ENCODE data around the gene TENM3. TPM values are rescaled to one million over a fixed set of nuclear protein-coding genes. Genes with fewer than 3 reads are reported as not detected.

Gene TENM3
- total RNA-seq, 2 donors from 2014 or later: 21.4 to 52.3 TPM

- TF ChIP-seq CTCF (IDR thresholded peaks at IDR 0.05) (no peak), POLR2AphosphoS5 (IDR thresholded peaks at IDR 0.05) (no peak)
- Histone ChIP-seq H3K4me1 (replicated peaks) (no peaks in the 10 kb centered on the region), H3K4me3 (no peak overlapping the region), H3K9me3 (no peaks in the 10 kb centered on the region), H3K36me3 (no peaks in the 10 kb centered on the region), H3K27me3 (replicated peaks; ENCODE audit: insufficient read depth) (no peaks in the 10 kb centered on the region), H3K27ac (no peak overlapping the region)
- 91% methylated on average over 6 of the region's 6 CpGs for WGBS
- intact Hi-C loops (cut with DNase I): no loop called here
- DNase-seq (ENCODE audit: low spot score): no peak
Observed at GRCh38 chr4:182227611-182228010, 15.6 kb upstream of the TENM3 start.

- no peaks in the 10 kb centered on the region for H3K36me3 ChIP-seq
- H3K9me3 ChIP-seq: no peaks in the 10 kb centered on the region
- no peak for DNase-seq (ENCODE audit: low spot score)
- no peak overlapping the region for H3K4me3 ChIP-seq
- no peak overlapping the region for H3K27ac ChIP-seq
- H3K4me1 ChIP-seq (replicated peaks): no peaks in the 10 kb centered on the region
- H3K27me3 ChIP-seq (replicated peaks; ENCODE audit: insufficient read depth): no peaks in the 10 kb centered on the region
- WGBS: 49% methylated on average over 7 of the region's 7 CpGs
- intact Hi-C loops (cut with DNase I): no loop called here
- TF ChIP-seq CTCF (IDR thresholded peaks at IDR 0.05): no peak
- TF ChIP-seq POLR2A (IDR thresholded peaks at IDR 0.05): no peak
- no peak for TF ChIP-seq POLR2AphosphoS5 (IDR thresholded peaks at IDR 0.05)
Observed at GRCh38 chr4:182228991-182229577, 14.1 kb upstream of the TENM3 start.

GRCh38 chr4:182230256-182230655, 12.9 kb upstream of the TENM3 start:
- no peak for TF ChIP-seq POLR2AphosphoS5 (IDR thresholded peaks at IDR 0.05)
- TF ChIP-seq POLR2A (IDR thresholded peaks at IDR 0.05): no peak
- TF ChIP-seq CTCF (IDR thresholded peaks at IDR 0.05): no peak
- intact Hi-C loops (cut with DNase I): no loop called here
- no peak for DNase-seq (ENCODE audit: low spot score)
- Histone ChIP-seq H3K4me3 (no peak overlapping the region), H3K4me1 (replicated peaks) (no peaks in the 10 kb centered on the region), H3K36me3 (no peaks in the 10 kb centered on the region), H3K9me3 (no peaks in the 10 kb centered on the region), H3K27me3 (replicated peaks; ENCODE audit: insufficient read depth) (no peaks in the 10 kb centered on the region), H3K27ac (no peak overlapping the region)
- 88% methylated on average over 11 of the region's 11 CpGs for WGBS

GRCh38 chr4:182231080-182231479, 12.1 kb upstream of the TENM3 start:
- DNase-seq (ENCODE audit: low spot score): no peak
- intact Hi-C loops (cut with DNase I): no loop called here
- H3K4me3 ChIP-seq: no peak overlapping the region
- H3K36me3 ChIP-seq: no peaks in the 10 kb centered on the region
- no peak for TF ChIP-seq POLR2AphosphoS5 (IDR thresholded peaks at IDR 0.05)
- TF ChIP-seq CTCF (IDR thresholded peaks at IDR 0.05): no peak
- TF ChIP-seq POLR2A (IDR thresholded peaks at IDR 0.05): no peak
- H3K27me3 ChIP-seq (replicated peaks; ENCODE audit: insufficient read depth): no peaks in the 10 kb centered on the region
- H3K9me3 ChIP-seq: no peaks in the 10 kb centered on the region
- H3K4me1 ChIP-seq (replicated peaks): no peaks in the 10 kb centered on the region
- H3K27ac ChIP-seq: no peak overlapping the region
- WGBS: 64% methylated on average over 4 of the region's 4 CpGs

- no peak for TF ChIP-seq POLR2A (IDR thresholded peaks at IDR 0.05)
- no peak for TF ChIP-seq POLR2AphosphoS5 (IDR thresholded peaks at IDR 0.05)
- TF ChIP-seq CTCF (IDR thresholded peaks at IDR 0.05): no peak
Observed at GRCh38 chr4:182231496-182231895, 11.7 kb upstream of the TENM3 start.

More at GRCh38 chr4:182231496-182231895, 11.7 kb upstream of the TENM3 start:
- Histone ChIP-seq H3K4me3 (no peak overlapping the region), H3K36me3 (no peaks in the 10 kb centered on the region), H3K9me3 (no peaks in the 10 kb centered on the region), H3K4me1 (replicated peaks) (no peaks in the 10 kb centered on the region), H3K27me3 (replicated peaks; ENCODE audit: insufficient read depth) (no peaks in the 10 kb centered on the region), H3K27ac (no peak overlapping the region)
- intact Hi-C loops (cut with DNase I): no loop called here
- DNase-seq (ENCODE audit: low spot score): no peak
- 59% methylated on average over 5 of the region's 5 CpGs for WGBS
